Thoracic aorta (tissue), 2 donors: ENCODE data around the gene NOS1AP. TPM values are rescaled to one million over a fixed set of nuclear protein-coding genes. Genes with fewer than 3 reads are reported as not detected.
A peak's percentile ranks its signal among the peaks of the same experiment; 100 is the strongest.

Experiments used
- ATAC-seq: fragments of 150-250 bp; one replicate; pipeline ENCODE4 v1.8.0; 2017; ENCODE audit warnings: low read depth; ENCODE audit not compliant: insufficient number of reproducible peaks, low FRiP score
- DNase-seq: peaks from one replicate; pipeline ENCODE4 v3.0.0-alpha.2; 2020; ENCODE audit warnings: low spot score
- H3K27ac ChIP-seq, 2 donors: fragments of 200-600 bp; sonication (generic); 1 replicate in 1 of 2; 2 replicates in 1 of 2; pipeline ENCODE4 v1.5.1; 2016; ENCODE audit warnings: mild to moderate bottlenecking in 2 of 2, moderate library complexity in 2 of 2
- H3K27me3 ChIP-seq: fragments of 200-600 bp; sonication (generic); replicated peaks from 2 replicates; pipeline ENCODE4 v1.6.0; 2016; ENCODE audit warnings: mild to moderate bottlenecking; ENCODE audit not compliant: insufficient read depth
- H3K36me3 ChIP-seq: fragments of 200-600 bp; sonication (generic); one replicate; pipeline ENCODE4 v1.5.1; 2016
- H3K4me1 ChIP-seq, 2 donors: fragments of 200-600 bp; sonication (generic); 1 replicate in 1 of 2; 2 replicates in 1 of 2; pipeline versions ENCODE4 v1.5.1 to v1.6.0; 2016; ENCODE audit warnings: low read depth in 2 of 2, mild to moderate bottlenecking in 1 of 2; ENCODE audit not compliant: control insufficient read depth in 1 of 2
- H3K4me3 ChIP-seq: fragments of 200-600 bp; sonication (generic); 2 replicates; pipeline ENCODE4 v1.5.1; 2016; ENCODE audit warnings: mild to moderate bottlenecking
- H3K9me3 ChIP-seq: fragments of 200-600 bp; sonication (generic); 2 replicates; pipeline ENCODE4 v1.5.1; 2016
- CTCF ChIP-seq: fragments of 200-600 bp; sonication (generic); IDR thresholded peaks from one replicate; pipeline ENCODE4 v1.5.1; 2019; ENCODE audit warnings: antibody characterized with exemption
- total RNA-seq, 2 donors: library from RNA; depleted of rRNA; stranded (reverse); fragments of >200 nt; gene quantifications; one replicate each; pipeline versions ENCODE4 v1.1.0 to v1.2.3, GENCODE V29; 2016

The NOS1AP gene
- total RNA-seq, 2 donors from 2014 or later: 6.3 to 12.2 TPM

- Histone ChIP-seq H3K4me3 (no peak overlapping the region), H3K4me1 (peaks cover 7 to 23% of the 10 kb centered on the region in 2 donors), H3K27me3 (no peaks in the 10 kb centered on the region), H3K27ac (no peak overlapping the region), H3K9me3 (no peaks in the 10 kb centered on the region), H3K36me3 (no peaks in the 10 kb centered on the region)
- TF ChIP-seq CTCF: no peak
- DNase-seq: no peak
- ATAC-seq: no peak
Measured at GRCh38 chr1:162087574-162087973, 18.1 kb downstream of the NOS1AP start.

GRCh38 chr1:162088281-162088969 is 18.9 kb downstream of the NOS1AP start:
- no peak for DNase-seq
- H3K27ac ChIP-seq: no peak overlapping the region
- TF ChIP-seq CTCF: no peak

GRCh38 chr1:162089748-162090147 is 20.3 kb downstream of the NOS1AP start:
- DNase-seq (no peak), ATAC-seq (no peak)
- Histone ChIP-seq H3K27me3 (no peaks in the 10 kb centered on the region), H3K4me1 (peaks cover 9 to 31% of the 10 kb centered on the region in 2 donors), H3K27ac (no peak overlapping the region), H3K4me3 (no peak overlapping the region), H3K36me3 (no peaks in the 10 kb centered on the region), H3K9me3 (no peaks in the 10 kb centered on the region)
- TF ChIP-seq CTCF: no peak

More at GRCh38 chr1:162088281-162088969, 18.9 kb downstream of the NOS1AP start:
- Histone ChIP-seq H3K27me3 (no peaks in the 10 kb centered on the region), H3K4me1 (peaks cover 9 to 30% of the 10 kb centered on the region in 2 donors), H3K9me3 (no peaks in the 10 kb centered on the region), H3K4me3 (no peak overlapping the region), H3K36me3 (no peaks in the 10 kb centered on the region)
- ATAC-seq: no peak

GRCh38 chr1:162090378-162090777 is 20.9 kb downstream of the NOS1AP start:
- ATAC-seq (no peak), DNase-seq (no peak)
- Histone ChIP-seq H3K27me3 (no peaks in the 10 kb centered on the region), H3K4me1 (peaks cover 9 to 31% of the 10 kb centered on the region in 2 donors), H3K36me3 (no peaks in the 10 kb centered on the region), H3K9me3 (no peaks in the 10 kb centered on the region), H3K4me3 (no peak overlapping the region), H3K27ac (no peak overlapping the region)
- no peak for TF ChIP-seq CTCF

- Histone ChIP-seq H3K36me3 (no peaks in the 10 kb centered on the region), H3K9me3 (no peaks in the 10 kb centered on the region), H3K27ac (peak overlapping the region in 1 of 2 donors; percentile 10), H3K27me3 (no peaks in the 10 kb centered on the region), H3K4me3 (no peak overlapping the region), H3K4me1 (peaks cover 9 to 31% of the 10 kb centered on the region in 2 donors)
- no peak for TF ChIP-seq CTCF
- no peak for ATAC-seq
- no peak for DNase-seq
Measured at GRCh38 chr1:162091681-162092524, 22.4 kb downstream of the NOS1AP start.
